NB4 (cell line): ENCODE measurements around the gene NBPF4.
A peak's percentile ranks its signal among the peaks of the same experiment; 100 is the strongest.
"Not testable (repeated sequence)": the region's sequence is repeated elsewhere in the genome, so short reads cannot be mapped to it uniquely, and the experiment has no call there.

Source experiments
- DNase-seq: peaks from one replicate; pipeline ENCODE4 v3.0.0; 2010; ENCODE audit warnings: low read depth
- H3K4me3 ChIP-seq: one replicate; pipeline ENCODE4 v1.5.1; 2011; ENCODE audit warnings: mild to moderate bottlenecking, low read depth, low read length, moderate library complexity
- CTCF ChIP-seq: IDR thresholded peaks from one replicate; pipeline ENCODE4 v1.5.1; 2012; ENCODE audit warnings: low read depth, low read length
- MAX ChIP-seq: IDR thresholded peaks from 2 replicates; pipeline ENCODE4 v1.6.1; 2011; ENCODE audit warnings: low read depth, low read length
- MYC ChIP-seq: IDR thresholded peaks from 2 replicates; pipeline ENCODE4 v1.6.1; 2011; ENCODE audit warnings: low read depth, low read length
- POLR2A ChIP-seq: IDR thresholded peaks from 2 replicates; pipeline ENCODE4 v1.6.1; 2011; ENCODE audit warnings: mild to moderate bottlenecking; ENCODE audit not compliant: insufficient read length; ENCODE audit errors: extremely low read depth

NBPF4 gene

DNA sequence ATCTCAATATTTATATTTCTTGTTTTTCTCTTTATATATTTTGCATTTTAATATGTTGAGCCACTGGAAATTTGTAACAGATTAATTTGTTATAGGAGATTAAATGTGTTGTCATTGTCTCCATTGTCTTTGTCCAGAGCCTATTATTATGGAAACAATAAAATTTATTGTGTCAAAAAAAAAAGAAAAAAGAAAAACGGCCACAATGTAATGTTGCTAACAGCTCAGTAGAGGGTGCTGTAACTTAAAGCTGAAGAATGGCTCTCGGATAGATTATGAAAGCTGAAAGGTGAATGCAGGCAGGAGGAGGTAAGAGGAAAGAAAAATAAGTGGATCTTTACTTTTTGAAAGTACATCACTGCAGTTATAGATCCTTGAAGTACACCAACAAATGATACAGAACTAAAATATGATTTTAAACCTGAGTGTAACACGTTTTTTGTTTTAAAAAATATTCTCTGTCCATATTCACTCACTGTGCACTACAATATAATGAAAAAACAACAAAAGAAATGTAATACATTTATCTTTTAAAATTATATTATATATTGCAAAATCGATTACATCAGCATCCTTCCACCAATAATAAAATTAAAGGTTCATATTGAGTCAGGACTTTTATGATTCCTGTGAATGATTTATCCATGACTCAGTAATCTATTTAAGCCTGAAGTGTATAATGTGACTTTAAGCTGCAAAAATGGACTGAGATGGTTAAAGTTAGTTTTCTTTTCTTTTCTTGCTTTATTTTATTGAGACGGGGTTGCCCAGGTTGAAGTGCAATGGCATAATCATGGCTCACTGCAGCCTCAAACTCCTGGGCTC, 29.0 kb downstream of the NBPF4 start:
- peak; percentile 21 for DNase-seq
- H3K4me3 ChIP-seq: not testable (repeated sequence)
- TF ChIP-seq CTCF: peak; percentile 26

GRCh38 chr1:108211014-108211413, 32.9 kb downstream of the NBPF4 start:
- TF ChIP-seq POLR2A: no peak
- no peak for TF ChIP-seq MAX
- TF ChIP-seq MYC: no peak
- no peak for TF ChIP-seq CTCF
- no peak overlapping the region for H3K4me3 ChIP-seq
- DNase-seq: no peak

- DNase-seq: no peak
- H3K4me3 ChIP-seq: no peak overlapping the region
- TF ChIP-seq MYC: no peak
- no peak for TF ChIP-seq MAX
- TF ChIP-seq CTCF: no peak
- TF ChIP-seq POLR2A: no peak
Measured at GRCh38 chr1:108209456-108210108, 34.3 kb downstream of the NBPF4 start.

GRCh38 chr1:108208724-108209446, 35.0 kb downstream of the NBPF4 start:
- H3K4me3 ChIP-seq: no peak overlapping the region
- no peak for TF ChIP-seq MYC
- TF ChIP-seq MAX: no peak
- DNase-seq: no peak

GRCh38 chr1:108203582-108203981, 40.3 kb downstream of the NBPF4 start:
- H3K4me3 ChIP-seq: not testable (repeated sequence)

GRCh38 chr1:108201687-108202086, 42.2 kb downstream of the NBPF4 start:
- no peak overlapping the region for H3K4me3 ChIP-seq
- DNase-seq: no peak
- no peak for TF ChIP-seq MYC
- no peak for TF ChIP-seq POLR2A

More at GRCh38 chr1:108203582-108203981, 40.3 kb downstream of the NBPF4 start:
- DNase-seq: not testable (repeated sequence)

- DNase-seq: peak; percentile 79
- TF ChIP-seq CTCF: peak; percentile 4
- no peak for TF ChIP-seq MAX
Measured at GRCh38 chr1:108200687-108201051, 43.2 kb downstream of the NBPF4 start.

More at GRCh38 chr1:108200687-108201051, 43.2 kb downstream of the NBPF4 start:
- peak overlapping the region; percentile 74 for H3K4me3 ChIP-seq
